Tibial nerve (tissue), 3 donors: ENCODE data around the gene PIEZO2.

ENCODE experiments used
- CTCF ChIP-seq, 5 experiments: fragments of 200-600 bp in 3 of 5; fragments of 450-650 bp in 2 of 5; sonication (generic) in 3 of 5; IDR thresholded peaks; one replicate each; pipeline ENCODE4 v1.5.1; 2016 to 2019; ENCODE audit warnings: antibody characterized with exemption in 5 of 5, mild to moderate bottlenecking in 3 of 5, moderate library complexity in 2 of 5
- POLR2A ChIP-seq, 2 donors: fragments of 450-650 bp; IDR thresholded peaks; one replicate each; pipeline ENCODE4 v1.6.1; 2017; ENCODE audit warnings: antibody characterized with exemption in 2 of 2, mild to moderate bottlenecking in 2 of 2, moderate library complexity in 2 of 2

- no peak for TF ChIP-seq CTCF (IDR thresholded peaks at IDR 0.05)
- no peak for TF ChIP-seq POLR2A (IDR thresholded peaks at IDR 0.05)
Measured at GRCh38 chr18:10750191-10751035, 399.0 kb downstream of the PIEZO2 start.
